ENCODE measurements around the gene FHOD3. TPM values are rescaled to one million over a fixed set of nuclear protein-coding genes. Genes with fewer than 3 reads are reported as not detected.

The FHOD3 gene
- total and polyA plus RNA-seq, 2 of the 4 experiments (the other 2 are of a cell fraction): 14.6 to 16.0 TPM

- H3K4me1 ChIP-seq (ENCODE audit: control insufficient read depth, insufficient read depth, low read length): no peaks in the 10 kb centered on the region
- peaks cover 6% of the 10 kb centered on the region; the same call in 1 of the 2 replicates for H3K9me1 ChIP-seq (ENCODE audit: insufficient read depth, low read length)
- H2AK5ac ChIP-seq (ENCODE audit: low read depth, low read length): no peak overlapping the region
- H2BK15ac ChIP-seq (ENCODE audit: low read depth, low read length): no peak overlapping the region
- WGBS, 2 experiments (ENCODE audit: extremely low coverage in 2 of 2, insufficient read length in 1 of 2): 14% methylated on average over 1 of the region's 6 CpGs; no CpG with 5 or more reads in 1 of the 2 experiments
- H3K27ac ChIP-seq (ENCODE audit: insufficient read depth, low read length): no peak overlapping the region
- no peak overlapping the region for H2BK5ac ChIP-seq (ENCODE audit: low read depth, low read length, poor library complexity, severe bottlenecking)
- no peak overlapping the region for H3K9ac ChIP-seq (ENCODE audit: low read depth, low read length)
- no peaks in the 10 kb centered on the region for H4K20me1 ChIP-seq (ENCODE audit: insufficient read depth, low read length)
- H3K14ac ChIP-seq (replicated peaks; ENCODE audit: low read depth, low read length): no peak overlapping the region
- no peak overlapping the region for H2BK120ac ChIP-seq (ENCODE audit: low read depth, low read length)
- no peak overlapping the region for H4K5ac ChIP-seq (ENCODE audit: low read depth, low read length)
- H2AK9ac ChIP-seq (replicated peaks; ENCODE audit: low read depth, low read length, poor library complexity): no peak overlapping the region
- no peaks in the 10 kb centered on the region for H3K79me1 ChIP-seq (ENCODE audit: low read depth in 1 of 2, low read length in 2 of 2)
- in situ Hi-C loops (cut with MboI; ENCODE audit: low sequenced_read_pairs) (no loop called here), dilution Hi-C loops (cut with HindIII; ENCODE audit: low sequenced_read_pairs, unreplicated experiment) (no loop called here), intact Hi-C loops (cut with micrococcal nuclease) (no loop called here)
- ChIA-PET CTCF (no interaction called here), POLR2A (ENCODE audit: unreplicated experiment) (no interaction called here)
- no TSS peak for BruUV-seq (replicated peaks)
- no peak overlapping the region for H3K4ac ChIP-seq (ENCODE audit: low read depth, low read length)
- H3K27me3 ChIP-seq (ENCODE audit: control insufficient read depth, insufficient read depth, low read length): no peaks in the 10 kb centered on the region
- no peak overlapping the region for H4K8ac ChIP-seq (ENCODE audit: low read depth in 2 of 2, low read length in 2 of 2)
- H2AFZ ChIP-seq (replicated peaks; ENCODE audit: low read length, poor library complexity): no peak overlapping the region
- no peak overlapping the region for H3K56ac ChIP-seq (ENCODE audit: extremely low read depth, insufficient read depth, low read length)
- no peak overlapping the region for H3K23ac ChIP-seq (ENCODE audit: low read depth, low read length)
- no peak overlapping the region for H3K4me3 ChIP-seq (ENCODE audit: insufficient read depth, low read depth, low read length)
- no peaks in the 10 kb centered on the region for H3K36me3 ChIP-seq (ENCODE audit: control insufficient read depth, insufficient read depth, low read length)
- ATAC-seq (ENCODE audit: low read depth): no peak
- H3K4me2 ChIP-seq (ENCODE audit: low read depth, low read length): no peak overlapping the region
- H3K18ac ChIP-seq (ENCODE audit: low read depth, low read length): no peak overlapping the region
- TF ChIP-seq RCOR1 (IDR thresholded peaks at IDR 0.05; ENCODE audit: insufficient replicate concordance, low read length) (no peak), NFE2L2 (IDR thresholded peaks at IDR 0.05; ENCODE audit: low read depth, low read length) (no peak), RAD21 (IDR thresholded peaks at IDR 0.05; ENCODE audit: low read length) (no peak), FOS (IDR thresholded peaks at IDR 0.05; ENCODE audit: low read depth, low read length) (no peak), ELK1 (IDR thresholded peaks at IDR 0.05; ENCODE audit: borderline replicate concordance, low read depth, low read length) (no peak), MXI1 (IDR thresholded peaks at IDR 0.05; ENCODE audit: borderline replicate concordance, low read depth, low read length) (no peak), MAZ (IDR thresholded peaks at IDR 0.05; ENCODE audit: borderline replicate concordance, low read depth, low read length) (no peak), CTCF (conservative IDR thresholded peaks at IDR 0.05; ENCODE audit: low read depth, low read length) (no peak), RFX5 (IDR thresholded peaks at IDR 0.05; ENCODE audit: low read depth, low read length) (no peak), SMC3 (IDR thresholded peaks at IDR 0.05; ENCODE audit: low read depth, low read length) (no peak), BHLHE40 (IDR thresholded peaks at IDR 0.05; ENCODE audit: low read depth, low read length) (no peak), USF2 (IDR thresholded peaks at IDR 0.05; ENCODE audit: low read depth, low read length) (no peak), CHD1 (IDR thresholded peaks at IDR 0.05; ENCODE audit: low read depth, low read length) (no peak), CEBPB (IDR thresholded peaks at IDR 0.05; ENCODE audit: low read depth, low read length) (no peak), MAFK (IDR thresholded peaks at IDR 0.05; ENCODE audit: low read depth, low read length) (no peak), POLR2A (IDR thresholded peaks at IDR 0.05; ENCODE audit: low read depth, low read length) (no peak)
- no peak overlapping the region for H4K91ac ChIP-seq (ENCODE audit: insufficient read depth, low read depth, low read length)
- H2BK20ac ChIP-seq (ENCODE audit: low read depth, low read length): no peak overlapping the region
- no peaks in the 10 kb centered on the region for H3K9me3 ChIP-seq (ENCODE audit: control insufficient read depth, insufficient read depth, low read length)
- no peak for DNase-seq
Observed at GRCh38 chr18:36655074-36655473, 357.6 kb downstream of the FHOD3 start.

Data from IMR-90 (cell line).